Psoas muscle (tissue), 8 donors: ENCODE data around the gene SPON1. TPM values are rescaled to one million over a fixed set of nuclear protein-coding genes. Genes with fewer than 3 reads are reported as not detected.

ENCODE experiments used
- ATAC-seq, 4 donors: fragments of 200-7000 bp; cut with Tn5 transposase; one replicate each; pipeline ENCODE4 v1.9.1; 2020; ENCODE audit warnings: moderate library complexity in 3 of 4, mild to moderate bottlenecking in 2 of 4
- DNase-seq, 2 donors: peaks; one replicate each; pipeline ENCODE4 v3.0.0-alpha.2; 2020
- H3K27ac ChIP-seq: fragments of 200-600 bp; one replicate; pipeline ENCODE4 v1.8.0; 2022
- H3K27me3 ChIP-seq, 3 donors: fragments of 200-600 bp in 1 of 3; one replicate each; pipeline versions ENCODE4 v1.6.1 to v1.8.0; 2013 to 2022; ENCODE audit warnings: low read length in 2 of 3, mild to moderate bottlenecking in 2 of 3, moderate library complexity in 1 of 3; ENCODE audit not compliant: insufficient read depth in 3 of 3
- H3K36me3 ChIP-seq, 2 donors: fragments of 200-600 bp in 1 of 2; one replicate each; pipeline versions ENCODE4 v1.6.1 to v1.8.0; 2013 to 2022; ENCODE audit warnings: low read depth in 1 of 2, mild to moderate bottlenecking in 1 of 2, moderate library complexity in 1 of 2; ENCODE audit not compliant: insufficient read depth in 1 of 2
- H3K4me1 ChIP-seq: fragments of 200-600 bp; one replicate; pipeline ENCODE4 v1.8.0; 2022
- H3K4me3 ChIP-seq: fragments of 200-600 bp; one replicate; pipeline ENCODE4 v1.8.0; 2022; ENCODE audit warnings: mild to moderate bottlenecking
- H3K9me3 ChIP-seq: fragments of 200-600 bp; one replicate; pipeline ENCODE4 v1.8.0; 2022
- CTCF ChIP-seq: fragments of 200-600 bp; IDR thresholded peaks from one replicate; pipeline ENCODE4 v1.8.0; 2022; ENCODE audit warnings: antibody characterized with exemption
- WGBS, 3 donors: extraction: QIAGEN DNeasy Blood & Tissue Kit; methylation state at CpG; one replicate each; pipeline versions ENCODE4 v1.1.6 to v1.1.7; 2013; 5-methylcytosine and 5-hydroxymethylcytosine counted together
- intact Hi-C, 2 donors: fragments of 100-400 bp; cut with DNase I; formaldehyde crosslinking; loops; one replicate each; pipeline versions ENCODE4 v1.11.0 to v1.14.2; 2022
- polyA plus RNA-seq, 3 donors: library from polyadenylated mRNA; stranded (reverse); fragments of 200-250 nt; gene quantifications; one replicate each; pipeline ENCODE4 v1.2.3, GENCODE V29; 2013
- total RNA-seq, 4 donors: library from RNA; stranded (reverse); fragmentation: NEBNext Ultra II Directional in 2 of 4; extraction: Animal tissue kit (Norgen Biotek cat#: 25700) in 2 of 4; gene quantifications; one replicate each; pipeline versions ENCODE4 v1.2.1 to v1.2.4, GENCODE V29; 2021 to 2023
- donor health status: healthy with polysubstance abuse.
- donor health status: DM: no; HTN: no; CAD: no; lungs with moderate emphysema.
- donor health status: Bipolar disorder and iron deficiency.
- donor health status: healthy.
- donor health status: DM: yes; HTN: yes; CAD: no.
- donor health status: DM: no; HTN: no; CAD: no.
- donor health status: DM: no; HTN: no; CAD: no.
- donor health status: DM: yes; HTN: yes; CAD: no.

The SPON1 gene
- total and polyA plus RNA-seq, 7 donors = 0.24 to 1.6 (median 1.2) TPM

- Histone ChIP-seq H3K4me3 (no peak overlapping the region), H3K27me3 (peaks cover 0 to 33% (median 5%) of the 10 kb centered on the region in 3 donors), H3K4me1 (no peaks in the 10 kb centered on the region), H3K36me3 (no peaks in the 10 kb centered on the region), H3K9me3 (no peaks in the 10 kb centered on the region), H3K27ac (no peak overlapping the region)
- ATAC-seq = no peak
- TF ChIP-seq CTCF = no peak
- 55 to 72% (median 62%) methylated on average over 13 of the region's 13 CpGs for WGBS, 3 donors
- DNase-seq = no peak
- intact Hi-C loops = no loop called here
These were observed 292.2 kb downstream of the SPON1 start for GRCh38 chr11:14254533-14255237.

GRCh38 chr11:14255238-14255534 is 292.7 kb downstream of the SPON1 start:
- intact Hi-C loops = no loop called here
- TF ChIP-seq CTCF = no peak
- no peaks in the 10 kb centered on the region for H3K9me3 ChIP-seq
- DNase-seq (no peak), ATAC-seq (no peak)
- peaks cover 0 to 33% (median 5%) of the 10 kb centered on the region in 3 donors for H3K27me3 ChIP-seq
- no peaks in the 10 kb centered on the region for H3K36me3 ChIP-seq
- no peaks in the 10 kb centered on the region for H3K4me1 ChIP-seq
- no peak overlapping the region for H3K27ac ChIP-seq
- WGBS, 3 donors = 3 to 10% (median 9%) methylated on average over 2 of the region's 2 CpGs
- H3K4me3 ChIP-seq = no peak overlapping the region

GRCh38 chr11:14258221-14258935 is 295.9 kb downstream of the SPON1 start:
- DNase-seq (no peak), ATAC-seq (no peak)
- WGBS, 3 donors = 68 to 75% (median 72%) methylated on average over 6 of the region's 6 CpGs
- Histone ChIP-seq H3K27ac (no peak overlapping the region), H3K4me3 (no peak overlapping the region), H3K27me3 (peaks cover 0 to 23% (median 5%) of the 10 kb centered on the region in 3 donors), H3K9me3 (no peaks in the 10 kb centered on the region), H3K36me3 (no peaks in the 10 kb centered on the region), H3K4me1 (no peaks in the 10 kb centered on the region)
- intact Hi-C loops = no loop called here
- TF ChIP-seq CTCF = no peak

DNA sequence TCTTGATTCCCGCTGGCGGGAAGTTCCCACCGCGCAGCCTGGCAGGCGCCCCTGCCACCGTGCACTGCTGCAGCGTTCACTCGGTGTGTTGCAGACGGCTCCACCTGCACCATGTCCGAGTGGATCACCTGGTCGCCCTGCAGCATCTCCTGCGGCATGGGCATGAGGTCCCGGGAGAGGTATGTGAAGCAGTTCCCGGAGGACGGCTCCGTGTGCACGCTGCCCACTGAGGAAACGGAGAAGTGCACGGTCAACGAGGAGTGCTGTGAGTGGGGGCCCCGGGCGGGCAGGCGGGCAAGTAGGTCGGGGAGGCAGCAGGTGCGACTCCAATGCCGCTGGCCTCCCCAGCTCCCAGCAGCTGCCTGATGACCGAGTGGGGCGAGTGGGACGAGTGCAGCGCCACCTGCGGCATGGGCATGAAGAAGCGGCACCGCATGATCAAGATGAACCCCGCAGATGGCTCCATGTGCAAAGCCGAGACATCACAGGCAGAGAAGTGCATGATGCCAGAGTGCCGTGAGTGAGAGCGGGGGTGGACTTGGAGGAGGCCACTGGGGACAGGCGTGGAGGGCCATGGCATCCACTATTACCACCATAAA is 296.8 kb downstream of the SPON1 start:
- WGBS, 3 donors = 61 to 73% (median 61%) methylated on average over 38 of the region's 38 CpGs
- ATAC-seq (no peak), DNase-seq (no peak)
- Histone ChIP-seq H3K9me3 (no peaks in the 10 kb centered on the region), H3K27ac (no peak overlapping the region), H3K36me3 (no peaks in the 10 kb centered on the region), H3K4me1 (no peaks in the 10 kb centered on the region), H3K4me3 (no peak overlapping the region), H3K27me3 (peaks cover 0 to 23% (median 5%) of the 10 kb centered on the region in 3 donors)
- intact Hi-C loops = no loop called here
- TF ChIP-seq CTCF = no peak
